K562 (cell line): ENCODE data around the gene B3GNT9. TPM values are rescaled to one million over a fixed set of nuclear protein-coding genes. Genes with fewer than 3 reads are reported as not detected.
A peak's percentile ranks its signal among the peaks of the same experiment; 100 is the strongest.

Experiments used
- ASH1L ChIP-seq: fragments of 450-650 bp; IDR thresholded peaks from 2 replicates; pipeline ENCODE4 v1.6.1; 2018; ENCODE audit warnings: borderline replicate concordance, mild to moderate bottlenecking, low read depth; ENCODE audit not compliant: partially characterized antibody
- CBX3 ChIP-seq, 2 experiments: IDR thresholded peaks; 1 replicate in 1 of 2; 2 replicates in 1 of 2; pipeline ENCODE4 v1.6.1; 2012; ENCODE audit warnings: inconsistent platforms in 2 of 2, low read length in 2 of 2, borderline replicate concordance in 1 of 2, control low read depth in 1 of 2
- CCNT2 ChIP-seq: IDR thresholded peaks from 2 replicates; pipeline ENCODE4 v1.6.1; 2011; ENCODE audit warnings: borderline replicate concordance, low read depth, mild to moderate bottlenecking, moderate library complexity, mixed read lengths, low read length; ENCODE audit not compliant: insufficient read length; ENCODE audit errors: extremely low read depth
- HDAC2 ChIP-seq: fragments of 450-650 bp; IDR thresholded peaks from 2 replicates; pipeline ENCODE4 v1.6.1; 2016; ENCODE audit warnings: mild to moderate bottlenecking
- L3MBTL2 ChIP-seq: fragments of 450-650 bp; IDR thresholded peaks from 2 replicates; pipeline ENCODE4 v1.6.1; 2016; ENCODE audit warnings: mild to moderate bottlenecking, moderate library complexity
- MCM5 ChIP-seq: fragments of 450-650 bp; IDR thresholded peaks from 2 replicates; pipeline ENCODE4 v1.6.1; 2016; ENCODE audit warnings: low read depth
- RAD21 ChIP-seq, 2 experiments: fragments of 250-450 bp in 1 of 2; fragments of 450-650 bp in 1 of 2; sonication (Bioruptor Pico) in 1 of 2; formaldehyde crosslinking in 1 of 2; IDR thresholded peaks in 1 of 2; conservative IDR thresholded peaks in 1 of 2; 2 replicates each; pipeline versions ENCODE4 v1.4.0 to v1.8.0; 2020 to 2022; ENCODE audit warnings: mild to moderate bottlenecking in 2 of 2, moderate library complexity in 1 of 2
- RCOR1 ChIP-seq, 2 experiments: IDR thresholded peaks; 2 replicates each; pipeline ENCODE4 v1.6.1; 2012; ENCODE audit warnings: low read depth in 2 of 2, low read length in 2 of 2, borderline replicate concordance in 1 of 2, improper control_type of control experiment in 1 of 2
- STAG1 ChIP-seq: sonication (generic); formaldehyde crosslinking; IDR thresholded peaks from 2 replicates; pipeline ENCODE4 v1.5.0; 2020; ENCODE audit warnings: missing genetic modification reagents, borderline replicate concordance
- ZC3H4 ChIP-seq: sonication (generic); formaldehyde crosslinking; IDR thresholded peaks from 2 replicates; pipeline ENCODE4 v1.9.0; 2021; ENCODE audit warnings: missing genetic modification reagents, borderline replicate concordance
- ZC3H8 ChIP-seq: fragments of 450-650 bp; IDR thresholded peaks from 2 replicates; pipeline ENCODE4 v1.6.1; 2017
- ZNF146 ChIP-seq: IDR thresholded peaks from one replicate; pipeline ENCODE4 v1.6.1; 2018; ENCODE audit warnings: missing compliant biosample characterization; ENCODE audit not compliant: unreplicated experiment
- ZNF174 ChIP-seq: fragments of 250-450 bp; sonication (Bioruptor Pico); IDR thresholded peaks from 2 replicates; pipeline ENCODE4 v1.4.0; 2020; ENCODE audit warnings: mild to moderate bottlenecking
- ZZZ3 ChIP-seq: fragments of 450-650 bp; IDR thresholded peaks from 2 replicates; pipeline ENCODE4 v1.6.1; 2016; ENCODE audit warnings: antibody characterized with exemption, mild to moderate bottlenecking, moderate library complexity
- polyA plus RNA-seq, 8 experiments: library from polyadenylated mRNA; depleted of rRNA in 4 of 8; stranded (reverse) in 5 of 8; unstranded in 3 of 8; fragments of >200 nt; fragmentation: Nextera tagmentation in 2 of 8; fragmentation: Illumina TruSeq in 1 of 8; extraction: Ambion mirVana in 2 of 8; extraction: Trizol in 1 of 8; gene quantifications; 2 replicates each; pipeline versions ENCODE4 v1.2.1 to v1.2.3, GENCODE V29; 2011 to 2014; ENCODE audit warnings: inconsistent platforms in 1 of 8, missing spikeins in 1 of 8
- total RNA-seq, 7 experiments: library from RNA; depleted of rRNA in 6 of 7; stranded (reverse); fragments of >200 nt in 6 of 7; fragmentation: Illumina TruSeq in 2 of 7; extraction: Trizol in 2 of 7; gene quantifications; 2 replicates each; pipeline versions ENCODE4 v1.2.1 to v1.2.3, GENCODE V29; 2011 to 2021; ENCODE audit warnings: low replicate concordance in 1 of 7
- TF ChIP-seq, protein P1 (sequence below), 2 experiments: fragments of 450-650 bp; formaldehyde crosslinking in 1 of 2; IDR thresholded peaks; 2 replicates each; pipeline versions ENCODE4 v1.4.0 to v1.6.1; 2014 to 2020; ENCODE audit warnings: mild to moderate bottlenecking in 2 of 2, borderline replicate concordance in 1 of 2, low read depth in 1 of 2
- TF ChIP-seq, protein P2 (sequence below), 2 experiments: fragments of 250-450 bp in 1 of 2; fragments of 450-650 bp in 1 of 2; sonication (Bioruptor Pico) in 1 of 2; IDR thresholded peaks; 2 replicates each; pipeline versions ENCODE4 v1.6.1 to v1.8.0; 2016 to 2021; ENCODE audit warnings: mild to moderate bottlenecking in 2 of 2, moderate library complexity in 2 of 2, missing compliant biosample characterization in 1 of 2, missing genetic modification characterization in 1 of 2
- TF ChIP-seq, protein P3 (sequence below): fragments of 250-450 bp; sonication (Bioruptor Pico); IDR thresholded peaks from 2 replicates; pipeline ENCODE4 v1.8.0; 2022; ENCODE audit warnings: moderate library complexity, mild to moderate bottlenecking, inconsistent platforms

Gene B3GNT9
- total and polyA plus RNA-seq, 9 of the 15 experiments (the other 6 are each of a cell fraction or from before 2014, with no cell fraction given), result 0.01 to 1.8 (median 1.1) TPM; not detected in 1

DNA sequence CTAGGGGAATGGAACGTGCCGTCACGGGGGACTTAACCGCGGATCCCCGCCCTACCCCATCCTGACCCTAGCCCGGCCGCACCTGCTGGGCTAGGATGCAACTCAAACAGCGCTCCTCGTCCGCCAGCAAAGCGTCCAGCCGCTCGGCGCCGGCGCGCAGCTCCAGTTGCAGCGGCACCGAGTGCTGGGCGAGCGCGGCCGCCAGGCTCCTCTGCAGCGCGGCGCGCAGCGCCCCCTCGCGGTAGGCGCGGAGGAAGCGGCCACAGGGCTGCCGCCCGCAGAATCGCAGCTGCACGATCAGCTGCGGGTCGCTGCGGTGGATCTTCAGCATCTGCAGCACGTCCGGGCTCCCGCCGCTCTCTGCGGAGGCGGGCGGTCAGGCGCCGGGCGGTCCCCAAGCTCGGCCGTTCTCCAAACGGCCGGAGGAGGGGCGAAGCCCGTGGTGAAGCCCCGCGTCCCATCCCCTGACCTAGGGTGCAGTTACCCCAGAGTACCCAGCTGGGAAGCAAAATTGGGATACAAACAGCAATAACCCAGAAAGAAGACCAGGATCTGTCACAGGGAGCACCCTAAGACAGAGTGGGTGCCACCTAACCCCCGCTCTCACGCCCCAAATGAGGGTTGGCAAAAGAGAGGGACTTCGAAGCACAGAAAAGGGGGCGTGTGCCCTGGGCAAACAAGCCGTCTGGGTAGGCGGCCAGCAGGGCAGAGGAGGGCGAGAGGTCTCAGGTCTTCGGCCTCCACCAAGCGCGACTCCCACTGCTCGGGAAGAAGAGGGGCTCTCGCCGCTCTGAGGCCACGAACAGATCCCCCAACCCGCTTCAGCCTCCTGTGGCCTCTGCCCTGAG is 4.7 kb upstream of the B3GNT9 start (continued):
- peak; percentile 74 for TF ChIP-seq CCNT2
- TF ChIP-seq, protein P1, sequence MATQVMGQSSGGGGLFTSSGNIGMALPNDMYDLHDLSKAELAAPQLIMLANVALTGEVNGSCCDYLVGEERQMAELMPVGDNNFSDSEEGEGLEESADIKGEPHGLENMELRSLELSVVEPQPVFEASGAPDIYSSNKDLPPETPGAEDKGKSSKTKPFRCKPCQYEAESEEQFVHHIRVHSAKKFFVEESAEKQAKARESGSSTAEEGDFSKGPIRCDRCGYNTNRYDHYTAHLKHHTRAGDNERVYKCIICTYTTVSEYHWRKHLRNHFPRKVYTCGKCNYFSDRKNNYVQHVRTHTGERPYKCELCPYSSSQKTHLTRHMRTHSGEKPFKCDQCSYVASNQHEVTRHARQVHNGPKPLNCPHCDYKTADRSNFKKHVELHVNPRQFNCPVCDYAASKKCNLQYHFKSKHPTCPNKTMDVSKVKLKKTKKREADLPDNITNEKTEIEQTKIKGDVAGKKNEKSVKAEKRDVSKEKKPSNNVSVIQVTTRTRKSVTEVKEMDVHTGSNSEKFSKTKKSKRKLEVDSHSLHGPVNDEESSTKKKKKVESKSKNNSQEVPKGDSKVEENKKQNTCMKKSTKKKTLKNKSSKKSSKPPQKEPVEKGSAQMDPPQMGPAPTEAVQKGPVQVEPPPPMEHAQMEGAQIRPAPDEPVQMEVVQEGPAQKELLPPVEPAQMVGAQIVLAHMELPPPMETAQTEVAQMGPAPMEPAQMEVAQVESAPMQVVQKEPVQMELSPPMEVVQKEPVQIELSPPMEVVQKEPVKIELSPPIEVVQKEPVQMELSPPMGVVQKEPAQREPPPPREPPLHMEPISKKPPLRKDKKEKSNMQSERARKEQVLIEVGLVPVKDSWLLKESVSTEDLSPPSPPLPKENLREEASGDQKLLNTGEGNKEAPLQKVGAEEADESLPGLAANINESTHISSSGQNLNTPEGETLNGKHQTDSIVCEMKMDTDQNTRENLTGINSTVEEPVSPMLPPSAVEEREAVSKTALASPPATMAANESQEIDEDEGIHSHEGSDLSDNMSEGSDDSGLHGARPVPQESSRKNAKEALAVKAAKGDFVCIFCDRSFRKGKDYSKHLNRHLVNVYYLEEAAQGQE (IDR thresholded peaks at IDR 0.05; ENCODE audit: borderline replicate concordance), result peak; percentile 90
- TF ChIP-seq, protein P1 (CRISPR knock-in tag; IDR thresholded peaks at IDR 0.05; ENCODE audit: low read depth), result no peak
- TF ChIP-seq, protein P2, sequence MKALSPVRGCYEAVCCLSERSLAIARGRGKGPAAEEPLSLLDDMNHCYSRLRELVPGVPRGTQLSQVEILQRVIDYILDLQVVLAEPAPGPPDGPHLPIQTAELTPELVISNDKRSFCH (CRISPR knock-in tag; IDR thresholded peaks at IDR 0.05), result no peak
- TF ChIP-seq, protein P2 (tag; IDR thresholded peaks at IDR 0.05), result 0 out of 2 replicates have a peak, but pooled peaks have one; percentile 30
- peak; percentile 86 for TF ChIP-seq STAG1 (CRISPR knock-in tag)
- TF ChIP-seq, protein P3, sequence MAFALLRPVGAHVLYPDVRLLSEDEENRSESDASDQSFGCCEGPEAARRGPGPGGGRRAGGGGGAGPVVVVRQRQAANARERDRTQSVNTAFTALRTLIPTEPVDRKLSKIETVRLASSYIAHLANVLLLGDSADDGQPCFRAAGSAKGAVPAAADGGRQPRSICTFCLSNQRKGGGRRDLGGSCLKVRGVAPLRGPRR (CRISPR knock-in tag), result no peak
- TF ChIP-seq ZC3H8, result no peak
- no peak for TF ChIP-seq ZC3H4 (CRISPR knock-in tag)
- TF ChIP-seq MCM5, result no peak
- no peak for TF ChIP-seq ZNF174 (CRISPR knock-in tag)
- no peak for TF ChIP-seq HDAC2
- TF ChIP-seq CBX3 (IDR thresholded peaks at IDR 0.05; ENCODE audit: borderline replicate concordance in 1 of 2, low read length in 2 of 2), result 0 out of 3 replicates have a peak, but pooled peaks of 1 of the 2 experiments have one; percentile 40
- no peak for TF ChIP-seq ZNF146
- TF ChIP-seq RAD21 (CRISPR knock-in tag; conservative IDR thresholded peaks at IDR 0.05 in 1 of 2, IDR thresholded peaks at IDR 0.05 in 1 of 2), result peak; percentile 83 to 91
- peak; percentile 54; the same call in 1 of the 2 replicates for TF ChIP-seq L3MBTL2
- TF ChIP-seq ASH1L, result no peak
- no peak for TF ChIP-seq ZZZ3
- peak in 1 of 2 experiments; percentile 54; a peak in 1 of 4 replicates for TF ChIP-seq RCOR1 (IDR thresholded peaks at IDR 0.05; ENCODE audit: borderline replicate concordance in 1 of 2, low read depth in 2 of 2, low read length in 2 of 2)
